Subcutaneous abdominal adipose tissue (tissue), 5 donors: ENCODE measurements around the gene TRIOBP.
A peak's percentile ranks its signal among the peaks of the same experiment; 100 is the strongest.

Source experiments
- H3K27ac ChIP-seq: one replicate; pipeline ENCODE4 v1.7.0; 2013; ENCODE audit warnings: low read depth, mild to moderate bottlenecking, inconsistent platforms, low read length, moderate library complexity
- H3K27me3 ChIP-seq, 5 donors: one replicate each; pipeline ENCODE4 v1.7.0; 2013; ENCODE audit warnings: low read length in 5 of 5, inconsistent platforms in 1 of 5; ENCODE audit not compliant: control insufficient read depth in 5 of 5, insufficient read depth in 4 of 5
- H3K36me3 ChIP-seq, 5 donors: one replicate each; pipeline ENCODE4 v1.7.0; 2013; ENCODE audit warnings: low read length in 5 of 5; ENCODE audit not compliant: control insufficient read depth in 5 of 5, insufficient read depth in 5 of 5
- H3K4me1 ChIP-seq, 5 donors: one replicate each; pipeline ENCODE4 v1.7.0; 2013; ENCODE audit warnings: low read length in 5 of 5, mild to moderate bottlenecking in 3 of 5, moderate library complexity in 1 of 5; ENCODE audit not compliant: control insufficient read depth in 5 of 5, insufficient read depth in 5 of 5
- H3K4me3 ChIP-seq, 5 donors: one replicate each; pipeline ENCODE4 v1.7.0; 2013; ENCODE audit warnings: low read length in 5 of 5, low read depth in 1 of 5
- H3K9ac ChIP-seq, 5 donors: one replicate each; pipeline ENCODE4 v1.7.0; 2013; ENCODE audit warnings: low read length in 5 of 5, mild to moderate bottlenecking in 4 of 5, moderate library complexity in 3 of 5
- H3K9me3 ChIP-seq, 5 donors: one replicate each; pipeline ENCODE4 v1.7.0; 2013; ENCODE audit warnings: low read length in 5 of 5; ENCODE audit not compliant: control insufficient read depth in 5 of 5
- donor health status: healthy.
- donor health status: healthy.
- donor health status: healthy.
- donor health status: healthy.
- donor health status: healthy.

The TRIOBP gene

GRCh38 chr22:37678372-37678771, 18.5 kb upstream of the TRIOBP start:
- Histone ChIP-seq H3K27me3 (no peaks in the 10 kb centered on the region), H3K36me3 (peaks cover 0 to 19% (median 18%) of the 10 kb centered on the region in 5 donors), H3K9me3 (no peaks in the 10 kb centered on the region), H3K9ac (peak overlapping the region in 3 of 5 donors; percentile 21 to 68 (median 29)), H3K4me1 (peaks cover 15 to 55% (median 52%) of the 10 kb centered on the region in 5 donors), H3K4me3 (peak overlapping the region in 3 of 5 donors; percentile 42 to 52 (median 49)), H3K27ac (peak overlapping the region; percentile 100)

- Histone ChIP-seq H3K27ac (peak overlapping the region; percentile 37), H3K4me1 (peaks cover 15 to 45% (median 43%) of the 10 kb centered on the region in 5 donors), H3K36me3 (peaks cover 0 to 19% (median 18%) of the 10 kb centered on the region in 5 donors), H3K4me3 (no peak overlapping the region), H3K9ac (no peak overlapping the region), H3K9me3 (no peaks in the 10 kb centered on the region), H3K27me3 (no peaks in the 10 kb centered on the region)
Measured at GRCh38 chr22:37679670-37680069, 17.2 kb upstream of the TRIOBP start.

DNA sequence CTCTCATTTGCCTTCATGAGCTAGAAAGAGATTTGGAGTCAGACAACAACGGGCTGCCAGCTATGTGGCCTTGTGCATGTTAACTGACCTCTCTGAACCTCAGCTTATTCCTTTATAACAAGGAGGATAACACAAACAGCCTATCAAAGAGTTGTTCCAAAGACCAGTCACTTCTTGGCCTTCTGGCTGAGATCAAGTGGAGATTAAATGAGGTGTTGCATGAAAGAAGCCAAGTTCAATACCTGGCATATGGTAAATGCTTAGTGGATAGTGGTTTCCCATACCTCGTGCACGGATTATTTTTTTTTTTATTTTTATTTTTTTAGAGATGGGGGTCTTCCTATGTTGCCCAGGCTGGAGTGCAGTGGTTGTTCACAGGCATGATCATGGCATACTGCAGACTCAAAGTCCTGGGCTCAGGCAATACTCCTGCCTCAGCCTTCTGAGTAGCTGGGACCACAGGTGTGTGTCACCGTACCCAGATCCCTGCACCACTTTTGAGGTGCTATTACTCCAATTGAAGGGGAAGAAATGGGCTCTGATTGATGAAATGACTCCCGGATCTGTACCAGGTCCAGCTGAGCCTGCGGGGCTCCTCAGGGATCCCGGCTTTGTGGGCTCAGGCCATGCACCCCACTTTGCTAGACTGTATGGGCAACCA, 16.5 kb upstream of the TRIOBP start:
- H3K9ac ChIP-seq = no peak overlapping the region
- H3K36me3 ChIP-seq = peaks cover 0 to 19% (median 18%) of the 10 kb centered on the region in 5 donors
- no peaks in the 10 kb centered on the region for H3K9me3 ChIP-seq
- no peak overlapping the region for H3K4me3 ChIP-seq
- H3K4me1 ChIP-seq = peaks cover 15 to 39% (median 37%) of the 10 kb centered on the region in 5 donors
- H3K27ac ChIP-seq = peak overlapping the region; percentile 37
- H3K27me3 ChIP-seq = no peaks in the 10 kb centered on the region

DNA sequence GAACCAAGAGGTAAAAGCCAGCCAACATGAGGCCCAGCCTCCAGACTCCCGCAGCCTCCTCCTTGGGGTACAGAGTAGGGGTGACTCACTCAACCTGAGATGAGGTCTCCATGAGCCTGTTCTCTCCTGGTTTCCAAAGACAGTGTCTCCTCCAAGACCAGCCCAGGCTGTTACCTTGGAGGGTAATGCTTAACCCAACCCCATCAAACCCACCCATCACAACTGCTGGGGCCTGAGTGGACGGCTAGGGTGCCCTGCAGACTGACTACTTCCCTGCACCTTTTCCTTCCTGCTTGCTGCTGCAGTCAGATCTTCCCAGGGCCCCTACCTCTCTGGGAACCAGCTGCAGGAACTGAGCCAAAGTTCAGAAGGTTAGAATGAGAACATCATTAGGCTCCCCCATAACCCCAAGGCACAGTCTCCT, 15.8 kb upstream of the TRIOBP start:
- Histone ChIP-seq H3K9ac (no peak overlapping the region), H3K4me3 (no peak overlapping the region), H3K27ac (peak overlapping the region; percentile 23), H3K9me3 (no peaks in the 10 kb centered on the region), H3K27me3 (no peaks in the 10 kb centered on the region), H3K36me3 (peaks cover 0 to 19% (median 18%) of the 10 kb centered on the region in 5 donors), H3K4me1 (peaks cover 12 to 39% (median 37%) of the 10 kb centered on the region in 5 donors)

- H3K27ac ChIP-seq = no peak overlapping the region
- no peaks in the 10 kb centered on the region for H3K9me3 ChIP-seq
- peaks cover 10 to 37% (median 35%) of the 10 kb centered on the region in 5 donors for H3K4me1 ChIP-seq
- H3K9ac ChIP-seq = peak overlapping the region in 1 of 5 donors; percentile 14
- H3K27me3 ChIP-seq = no peaks in the 10 kb centered on the region
- H3K36me3 ChIP-seq = peaks cover 0 to 19% (median 18%) of the 10 kb centered on the region in 5 donors
- H3K4me3 ChIP-seq = no peak overlapping the region
Measured at GRCh38 chr22:37681556-37682049, 15.2 kb upstream of the TRIOBP start.

GRCh38 chr22:37684803-37685615, 11.8 kb upstream of the TRIOBP start:
- Histone ChIP-seq H3K9me3 (no peaks in the 10 kb centered on the region), H3K27me3 (no peaks in the 10 kb centered on the region), H3K9ac (no peak overlapping the region), H3K36me3 (peaks cover 0 to 20% (median 16%) of the 10 kb centered on the region in 5 donors), H3K4me3 (no peak overlapping the region), H3K27ac (no peak overlapping the region), H3K4me1 (peaks cover 9 to 37% (median 29%) of the 10 kb centered on the region in 5 donors)

- H3K4me3 ChIP-seq = peak within 1 kb of the TSS; percentile 88 to 96 (median 92)
- H3K27me3 ChIP-seq = no peaks in the 10 kb centered on the region
- H3K27ac ChIP-seq = peak within 1 kb of the TSS; percentile 85
- peaks cover 0 to 30% (median 26%) of the 10 kb centered on the region in 5 donors for H3K36me3 ChIP-seq
- peaks cover 6 to 29% (median 25%) of the 10 kb centered on the region in 5 donors for H3K4me1 ChIP-seq
- no peaks in the 10 kb centered on the region for H3K9me3 ChIP-seq
- peak within 1 kb of the TSS; percentile 84 to 98 (median 97) for H3K9ac ChIP-seq
Measured at GRCh38 chr22:37686002-37686982, 10.6 kb upstream of the TRIOBP start, which contains the start of gene NOL12. TSS of gene NOL12 (plus strand) at chr22:37686343. CDS start at chr22:37686393, 50 bp downstream.

DNA sequence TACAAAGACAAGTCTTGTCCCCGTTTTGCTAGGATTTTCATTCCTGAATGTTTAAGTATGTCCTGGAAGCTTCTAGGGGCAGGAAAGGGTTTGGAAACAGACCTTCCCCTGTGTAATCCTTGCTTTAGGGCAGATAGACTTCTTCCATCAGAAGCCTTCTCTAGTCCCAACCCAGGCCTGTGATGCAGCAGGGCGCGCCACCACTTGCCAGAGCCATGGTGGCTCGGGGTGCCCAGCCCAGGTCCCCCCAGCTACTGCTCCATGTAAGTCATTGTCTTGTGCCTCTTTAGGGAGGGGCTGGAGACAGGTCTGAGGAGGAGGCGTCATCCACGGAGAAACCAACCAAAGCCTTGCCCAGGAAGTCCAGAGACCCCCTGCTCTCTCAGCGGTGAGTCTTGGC, 6.4 kb upstream of the TRIOBP start:
- H3K4me1 ChIP-seq = peaks cover 2 to 23% (median 19%) of the 10 kb centered on the region in 5 donors
- no peaks in the 10 kb centered on the region for H3K27me3 ChIP-seq
- no peak overlapping the region for H3K4me3 ChIP-seq
- H3K9me3 ChIP-seq = no peaks in the 10 kb centered on the region
- H3K9ac ChIP-seq = no peak overlapping the region
- H3K27ac ChIP-seq = no peak overlapping the region
- H3K36me3 ChIP-seq = peaks cover 0 to 63% (median 52%) of the 10 kb centered on the region in 5 donors

- Histone ChIP-seq H3K36me3 (peaks cover 0 to 63% (median 52%) of the 10 kb centered on the region in 5 donors), H3K4me3 (no peak overlapping the region), H3K27me3 (no peaks in the 10 kb centered on the region), H3K9me3 (no peaks in the 10 kb centered on the region), H3K9ac (no peak overlapping the region), H3K4me1 (peaks cover 2 to 19% (median 15%) of the 10 kb centered on the region in 5 donors), H3K27ac (no peak overlapping the region)
Measured at GRCh38 chr22:37690901-37691504, 5.8 kb upstream of the TRIOBP start.
